Activated naive CD8-positive, alpha-beta T cell treated with anti-CD3 and anti-CD28 coated beads, Interleukin-2, amount 50 U/mL, for 24 hours (primary cell): ENCODE results near the gene PHF20.
"Not testable (repeated sequence)": the region's sequence is repeated elsewhere in the genome, so short reads cannot be mapped to it uniquely, and the experiment has no call there.

ENCODE experiments used
- ATAC-seq: fragments of 150-1000 bp; cut with Tn5 transposase; one replicate; pipeline ENCODE4 v1.10.0; 2021
- DNase-seq: peaks from one replicate; pipeline ENCODE4 v3.0.0; 2021
- H3K27ac Mint-ChIP-seq: one replicate; pipeline ENCODE4 v1.8.0; 2021; ENCODE audit warnings: mild to moderate bottlenecking, mixed read lengths
- H3K27me3 Mint-ChIP-seq: one replicate; pipeline ENCODE4 v1.8.0; 2021; ENCODE audit warnings: mixed read lengths
- H3K36me3 Mint-ChIP-seq: one replicate; pipeline ENCODE4 v1.8.0; 2021; ENCODE audit warnings: low read depth, mixed read lengths
- H3K4me1 Mint-ChIP-seq: one replicate; pipeline ENCODE4 v1.8.0; 2021; ENCODE audit warnings: mixed read lengths
- H3K4me3 Mint-ChIP-seq: one replicate; pipeline ENCODE4 v1.8.0; 2021; ENCODE audit warnings: mild to moderate bottlenecking, moderate library complexity, mixed read lengths
- H3K9me3 Mint-ChIP-seq: one replicate; pipeline ENCODE4 v1.8.0; 2021; ENCODE audit warnings: mixed read lengths

The PHF20 gene

DNA sequence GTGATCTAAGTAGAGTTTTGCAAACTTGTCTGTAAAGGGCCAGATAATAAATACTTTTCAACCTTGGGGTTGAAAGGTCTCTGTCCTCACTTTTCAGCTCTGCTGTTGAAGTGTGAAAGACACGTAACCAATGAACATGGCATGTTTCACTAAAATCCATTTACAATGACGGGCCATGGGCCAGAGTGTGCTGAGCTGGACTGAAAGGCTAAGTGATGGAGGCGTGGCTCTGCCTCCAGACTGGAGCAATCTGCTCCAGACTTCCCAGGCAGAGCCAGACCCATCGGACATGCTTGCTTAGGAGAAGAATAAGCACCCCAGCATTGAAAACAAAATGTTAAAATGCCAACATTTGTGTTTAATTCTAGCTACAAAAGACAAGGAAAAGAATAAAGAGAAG is 141.1 kb downstream of the PHF20 start:
- DNase-seq, result no peak
- H3K27me3 Mint-ChIP-seq, result no peaks in the 10 kb centered on the region
- H3K4me3 Mint-ChIP-seq, result no peak overlapping the region
- peaks cover 25% of the 10 kb centered on the region for H3K36me3 Mint-ChIP-seq
- ATAC-seq, result no peak
- no peaks in the 10 kb centered on the region for H3K9me3 Mint-ChIP-seq
- peak overlapping the region; percentile 18 for H3K27ac Mint-ChIP-seq
- peaks cover 19% of the 10 kb centered on the region for H3K4me1 Mint-ChIP-seq

DNA sequence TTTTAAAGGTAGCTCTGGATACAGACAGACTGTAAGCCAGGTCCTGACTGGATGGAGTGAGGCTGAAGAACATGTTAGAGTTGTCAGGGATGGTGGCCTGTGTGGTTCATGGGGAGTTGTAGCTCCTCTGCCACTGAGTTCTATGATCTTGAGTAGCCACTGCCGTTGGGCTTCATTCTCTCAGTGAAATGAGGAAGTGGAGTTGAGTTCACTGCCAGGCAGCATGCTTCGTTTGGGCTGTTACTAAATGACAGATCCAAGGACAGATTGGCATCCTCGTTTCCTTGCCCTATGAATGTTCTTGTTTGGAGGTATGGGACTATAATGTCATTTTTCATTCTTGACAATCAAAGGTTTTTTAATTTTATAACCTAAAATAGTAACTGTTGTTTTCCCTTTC is 145.3 kb downstream of the PHF20 start:
- no peak for ATAC-seq
- Mint-ChIP-seq H3K4me3 (no peak overlapping the region), H3K36me3 (peaks cover 32% of the 10 kb centered on the region), H3K9me3 (no peaks in the 10 kb centered on the region), H3K27ac (no peak overlapping the region), H3K27me3 (no peaks in the 10 kb centered on the region), H3K4me1 (no peaks in the 10 kb centered on the region)
- no peak for DNase-seq

GRCh38 chr20:35918021-35918420 is 146.2 kb downstream of the PHF20 start:
- peaks cover 33% of the 10 kb centered on the region for H3K36me3 Mint-ChIP-seq
- H3K4me1 Mint-ChIP-seq, result no peaks in the 10 kb centered on the region
- no peaks in the 10 kb centered on the region for H3K9me3 Mint-ChIP-seq
- DNase-seq (no peak), ATAC-seq (no peak)
- no peak overlapping the region for H3K4me3 Mint-ChIP-seq
- H3K27me3 Mint-ChIP-seq, result no peaks in the 10 kb centered on the region
- H3K27ac Mint-ChIP-seq, result no peak overlapping the region

GRCh38 chr20:35920523-35920922 is 148.7 kb downstream of the PHF20 start:
- no peak for ATAC-seq
- Mint-ChIP-seq H3K4me1 (no peaks in the 10 kb centered on the region), H3K27me3 (no peaks in the 10 kb centered on the region), H3K4me3 (no peak overlapping the region), H3K27ac (no peak overlapping the region), H3K9me3 (no peaks in the 10 kb centered on the region), H3K36me3 (peaks cover 26% of the 10 kb centered on the region)
- no peak for DNase-seq

DNA sequence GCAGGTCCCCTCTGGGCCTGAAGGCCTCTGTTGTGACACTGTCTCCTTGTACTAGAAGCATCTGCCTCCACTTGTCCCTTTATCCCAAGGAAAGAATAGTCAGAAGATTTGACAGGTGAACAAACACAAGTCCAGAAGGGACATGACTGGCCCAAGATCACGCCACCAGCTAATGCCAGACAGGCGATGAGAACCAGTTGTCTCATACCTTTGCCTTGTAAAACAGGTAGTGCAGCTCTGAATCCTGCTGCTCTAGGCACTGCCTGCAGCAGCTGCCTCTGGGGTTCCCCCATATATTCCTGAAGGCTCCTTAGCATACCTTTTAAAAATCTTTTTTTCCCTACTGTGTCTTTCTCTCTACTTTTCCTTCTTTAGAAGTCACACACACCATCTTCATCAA is 157.5 kb downstream of the PHF20 start:
- no peaks in the 10 kb centered on the region for H3K27me3 Mint-ChIP-seq
- ATAC-seq, result no peak
- H3K36me3 Mint-ChIP-seq, result peaks cover 26% of the 10 kb centered on the region
- no peak overlapping the region for H3K4me3 Mint-ChIP-seq
- H3K9me3 Mint-ChIP-seq, result no peaks in the 10 kb centered on the region
- DNase-seq, result no peak
- no peaks in the 10 kb centered on the region for H3K4me1 Mint-ChIP-seq
- no peak overlapping the region for H3K27ac Mint-ChIP-seq

- Mint-ChIP-seq H3K4me3 (no peak overlapping the region), H3K9me3 (no peaks in the 10 kb centered on the region), H3K36me3 (peaks cover 22% of the 10 kb centered on the region), H3K27me3 (no peaks in the 10 kb centered on the region), H3K27ac (peak overlapping the region; percentile 10), H3K4me1 (no peaks in the 10 kb centered on the region)
- no peak for ATAC-seq
- DNase-seq, result no peak
Observed at GRCh38 chr20:35934050-35934449, 162.2 kb downstream of the PHF20 start.

GRCh38 chr20:35939264-35939663 is 167.4 kb downstream of the PHF20 start:
- no peaks in the 10 kb centered on the region for H3K9me3 Mint-ChIP-seq
- peaks cover 15% of the 10 kb centered on the region for H3K36me3 Mint-ChIP-seq
- no peak overlapping the region for H3K4me3 Mint-ChIP-seq
- H3K27ac Mint-ChIP-seq, result no peak overlapping the region
- ATAC-seq (no peak), DNase-seq (no peak)
- no peaks in the 10 kb centered on the region for H3K27me3 Mint-ChIP-seq
- no peaks in the 10 kb centered on the region for H3K4me1 Mint-ChIP-seq

- Mint-ChIP-seq H3K9me3 (no peaks in the 10 kb centered on the region), H3K27me3 (no peaks in the 10 kb centered on the region), H3K4me1 (no peaks in the 10 kb centered on the region), H3K27ac (peak overlapping the region; percentile 6), H3K4me3 (no peak overlapping the region), H3K36me3 (peaks cover 16% of the 10 kb centered on the region)
- ATAC-seq, result no peak
- DNase-seq, result no peak
Observed at GRCh38 chr20:35941620-35942019, 169.8 kb downstream of the PHF20 start.

- ATAC-seq (no peak), DNase-seq (no peak)
- Mint-ChIP-seq H3K27ac (peak overlapping the region; percentile 49), H3K9me3 (no peaks in the 10 kb centered on the region), H3K4me3 (no peak overlapping the region), H3K36me3 (peaks cover 18% of the 10 kb centered on the region), H3K27me3 (no peaks in the 10 kb centered on the region), H3K4me1 (no peaks in the 10 kb centered on the region)
Observed at GRCh38 chr20:35942243-35942642, 170.4 kb downstream of the PHF20 start.

- Mint-ChIP-seq H3K27ac (no peak overlapping the region), H3K4me1 (peaks cover 6% of the 10 kb centered on the region), H3K9me3 (no peaks in the 10 kb centered on the region), H3K4me3 (no peak overlapping the region), H3K36me3 (peaks cover 26% of the 10 kb centered on the region), H3K27me3 (no peaks in the 10 kb centered on the region)
- ATAC-seq (peak; percentile 57), DNase-seq (peak; percentile 16)
Observed at GRCh38 chr20:35947489-35947888, 175.7 kb downstream of the PHF20 start.

DNA sequence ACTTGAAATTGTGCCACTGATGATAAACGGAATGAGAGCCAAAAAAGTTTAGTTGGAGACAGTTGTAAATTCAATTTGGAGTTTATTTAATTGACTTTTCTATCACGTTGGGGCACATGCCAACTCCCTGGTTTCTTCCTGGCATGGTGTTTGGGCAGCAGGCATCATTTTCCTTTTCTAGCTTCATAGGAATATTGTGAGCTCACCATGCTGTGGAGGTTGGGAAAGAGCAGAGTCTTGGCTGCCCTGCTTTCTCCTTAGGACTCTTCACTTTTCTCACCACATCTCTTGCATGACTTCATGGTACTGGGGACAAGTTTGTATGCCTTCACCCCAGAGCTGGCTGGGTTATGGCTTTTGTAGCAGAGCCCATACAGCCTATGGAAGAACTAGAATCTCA is 176.1 kb downstream of the PHF20 start:
- H3K36me3 Mint-ChIP-seq, result peaks cover 30% of the 10 kb centered on the region

GRCh38 chr20:35950093-35950492 is 178.3 kb downstream of the PHF20 start:
- no peak overlapping the region for H3K4me3 Mint-ChIP-seq
- DNase-seq (no peak), ATAC-seq (no peak)
- no peak overlapping the region for H3K27ac Mint-ChIP-seq
- no peaks in the 10 kb centered on the region for H3K9me3 Mint-ChIP-seq
- peaks cover 27% of the 10 kb centered on the region for H3K36me3 Mint-ChIP-seq
- peaks cover 14% of the 10 kb centered on the region for H3K4me1 Mint-ChIP-seq
- no peaks in the 10 kb centered on the region for H3K27me3 Mint-ChIP-seq

More for the DNA sequence above, 176.1 kb downstream of the PHF20 start:
- H3K27me3 Mint-ChIP-seq, result no peaks in the 10 kb centered on the region
- no peak for ATAC-seq
- no peak overlapping the region for H3K4me3 Mint-ChIP-seq
- no peak overlapping the region for H3K27ac Mint-ChIP-seq
- no peaks in the 10 kb centered on the region for H3K9me3 Mint-ChIP-seq
- H3K4me1 Mint-ChIP-seq, result peaks cover 10% of the 10 kb centered on the region
- DNase-seq, result no peak

DNA sequence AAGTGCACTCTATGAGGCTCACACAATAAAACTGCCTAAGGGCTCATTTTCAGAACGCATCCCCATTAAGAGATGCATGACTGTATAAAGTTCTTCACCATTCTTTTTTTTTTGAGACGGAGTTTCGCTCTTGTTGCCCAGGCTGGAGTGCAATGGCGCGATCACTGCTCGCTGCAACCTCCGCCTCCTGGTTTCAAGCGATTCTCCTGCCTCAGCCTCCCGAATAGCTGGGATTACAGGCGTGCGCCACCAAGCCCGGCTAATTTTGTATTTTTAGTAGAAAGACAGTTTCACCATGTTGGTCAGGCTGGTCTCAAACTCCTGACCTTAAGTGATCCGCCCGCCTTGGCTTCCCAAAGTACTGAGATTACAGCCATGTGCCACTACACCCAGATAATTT is 180.3 kb downstream of the PHF20 start:
- Mint-ChIP-seq H3K4me1 (peaks cover 20% of the 10 kb centered on the region), H3K4me3 (peak overlapping the region; percentile 99), H3K27ac (peak overlapping the region; percentile 99), H3K36me3 (peaks cover 24% of the 10 kb centered on the region)
- ATAC-seq, H3K9me3 Mint-ChIP-seq, H3K27me3 Mint-ChIP-seq, DNase-seq: not testable (repeated sequence)

DNA sequence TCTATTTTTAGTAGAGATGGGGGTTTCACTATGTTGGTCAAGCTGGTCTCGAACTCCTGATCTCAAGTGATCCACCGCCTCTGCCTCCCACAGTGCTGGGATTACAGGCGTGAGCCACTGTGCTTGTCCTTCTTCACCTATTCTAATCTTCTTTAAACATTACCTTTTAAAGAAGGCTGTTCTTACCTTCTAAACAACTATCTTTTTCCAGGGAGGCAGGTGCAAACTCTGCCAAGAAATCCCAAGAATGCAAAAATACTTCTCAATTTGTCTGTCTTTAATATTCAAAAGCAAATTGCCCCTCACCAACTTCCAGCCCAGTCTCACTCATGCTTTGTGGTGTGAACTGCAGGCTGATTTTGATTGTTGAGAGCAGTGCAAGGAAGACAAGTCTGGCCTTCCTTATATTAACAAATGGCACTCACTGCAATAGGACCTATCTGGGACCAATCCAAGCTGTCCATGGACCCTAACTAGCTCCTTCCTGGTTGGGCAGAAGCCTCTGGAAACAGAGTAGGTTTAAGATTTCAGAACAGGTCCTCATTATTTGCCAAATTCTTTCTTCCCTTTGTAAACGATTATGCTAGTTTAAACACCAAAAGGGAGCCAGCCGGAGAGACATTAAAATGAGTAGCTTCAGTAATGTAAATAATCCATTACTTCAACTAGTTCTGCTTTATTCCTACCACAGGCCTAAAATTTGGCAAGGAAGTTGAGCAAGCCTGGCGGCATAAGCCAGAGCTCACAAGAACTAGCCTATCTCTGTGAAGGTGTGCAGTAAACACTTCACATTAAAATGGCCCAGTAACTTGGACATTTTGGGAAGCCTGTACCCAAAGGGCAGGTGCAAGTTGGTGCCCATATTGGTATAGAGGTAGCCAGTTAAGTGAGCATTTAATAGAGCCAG is 180.9 kb downstream of the PHF20 start:
- Mint-ChIP-seq H3K9me3 (no peaks in the 10 kb centered on the region), H3K36me3 (peaks cover 17% of the 10 kb centered on the region), H3K27ac (peak overlapping the region; percentile 99), H3K27me3 (no peaks in the 10 kb centered on the region), H3K4me3 (peak overlapping the region; percentile 99), H3K4me1 (peaks cover 20% of the 10 kb centered on the region)
- peak; percentile 7 for DNase-seq
- no peak for ATAC-seq

GRCh38 chr20:35953387-35954199 is 181.8 kb downstream of the PHF20 start:
- ATAC-seq, result peak; percentile 21

More at GRCh38 chr20:35953387-35954199, 181.8 kb downstream of the PHF20 start:
- peak overlapping the region; percentile 99 for H3K27ac Mint-ChIP-seq
- peaks cover 20% of the 10 kb centered on the region for H3K4me1 Mint-ChIP-seq
- peak overlapping the region; percentile 99 for H3K4me3 Mint-ChIP-seq
- peak; percentile 69 for DNase-seq
- peaks cover 11% of the 10 kb centered on the region for H3K36me3 Mint-ChIP-seq
- no peaks in the 10 kb centered on the region for H3K9me3 Mint-ChIP-seq
- no peaks in the 10 kb centered on the region for H3K27me3 Mint-ChIP-seq
